ENCODE data around the gene SNX19.

DNA sequence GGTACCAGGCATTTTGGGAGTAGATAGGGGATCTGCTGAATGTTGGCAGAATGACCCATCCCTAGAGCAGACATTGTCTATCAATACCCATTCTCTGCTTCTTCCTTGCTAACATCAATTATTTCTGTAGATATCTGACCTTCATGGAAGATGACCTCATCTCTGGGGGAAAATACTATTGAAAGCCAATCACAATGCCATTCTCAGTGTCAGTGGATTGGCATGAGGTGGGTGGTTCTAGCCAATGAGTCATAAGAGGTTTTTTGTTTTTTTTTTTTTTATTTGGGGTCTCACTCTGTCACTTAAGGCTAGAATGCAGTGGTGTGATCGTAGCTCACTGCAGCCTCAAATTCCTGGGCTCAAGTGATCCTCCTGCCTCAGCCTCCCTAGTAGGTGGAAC, 42.5 kb downstream of the SNX19 start:
- no peak for TF ChIP-seq EZH2 (IDR thresholded peaks at IDR 0.05)
- no peak for TF ChIP-seq FOXP2 (optimal IDR thresholded peaks at IDR 0.05; ENCODE audit: control extremely low read depth, extremely low read length, insufficient read depth)
